Activated naive CD8-positive, alpha-beta T cell treated with anti-CD3 and anti-CD28 coated beads, Interleukin-2, amount 10 ng/mL, durations not matched to agents 7 days and 5 days (primary cell): Measurements from ENCODE around the gene EMC1. TPM values are rescaled to one million over a fixed set of nuclear protein-coding genes. Genes with fewer than 3 reads are reported as not detected.

Source experiments
- ATAC-seq: fragments of 150-1000 bp; cut with Tn5 transposase; one replicate; pipeline ENCODE4 v1.10.0; 2021; ENCODE audit warnings: low read depth, moderate library complexity
- POLR2A ChIA-PET: fragments of 350-600 bp; sonication (Branson Sonifier 250); formaldehyde crosslinking; loops from one replicate; lab custom pipeline; 2021; ENCODE audit warnings: antibody characterized with exemption; lab: Charles Lee
- DNase-seq: peaks from one replicate; pipeline ENCODE4 v3.0.0; 2021
- H3K27ac Mint-ChIP-seq: one replicate; pipeline ENCODE4 v1.8.0; 2022; ENCODE audit warnings: mild to moderate bottlenecking, mixed read lengths
- H3K27me3 Mint-ChIP-seq: one replicate; pipeline ENCODE4 v1.8.0; 2022; ENCODE audit warnings: mild to moderate bottlenecking, moderate library complexity, mixed read lengths
- H3K36me3 Mint-ChIP-seq: one replicate; pipeline ENCODE4 v1.8.0; 2021; ENCODE audit warnings: mild to moderate bottlenecking, mixed read lengths
- H3K4me1 Mint-ChIP-seq: one replicate; pipeline ENCODE4 v1.8.0; 2021; ENCODE audit warnings: mixed read lengths
- H3K4me3 Mint-ChIP-seq: one replicate; pipeline ENCODE4 v1.8.0; 2022; ENCODE audit warnings: mild to moderate bottlenecking, moderate library complexity, mixed read lengths
- H3K9me3 Mint-ChIP-seq: one replicate; pipeline ENCODE4 v1.8.0; 2021; ENCODE audit warnings: mixed read lengths
- total RNA-seq, 2 experiments: library from RNA; stranded (reverse); gene quantifications; one replicate each; pipeline ENCODE4 v1.2.3, GENCODE V29; 2021

The EMC1 gene
- total RNA-seq, 2 experiments from 2014 or later, result 35.6 to 37.0 TPM

DNA sequence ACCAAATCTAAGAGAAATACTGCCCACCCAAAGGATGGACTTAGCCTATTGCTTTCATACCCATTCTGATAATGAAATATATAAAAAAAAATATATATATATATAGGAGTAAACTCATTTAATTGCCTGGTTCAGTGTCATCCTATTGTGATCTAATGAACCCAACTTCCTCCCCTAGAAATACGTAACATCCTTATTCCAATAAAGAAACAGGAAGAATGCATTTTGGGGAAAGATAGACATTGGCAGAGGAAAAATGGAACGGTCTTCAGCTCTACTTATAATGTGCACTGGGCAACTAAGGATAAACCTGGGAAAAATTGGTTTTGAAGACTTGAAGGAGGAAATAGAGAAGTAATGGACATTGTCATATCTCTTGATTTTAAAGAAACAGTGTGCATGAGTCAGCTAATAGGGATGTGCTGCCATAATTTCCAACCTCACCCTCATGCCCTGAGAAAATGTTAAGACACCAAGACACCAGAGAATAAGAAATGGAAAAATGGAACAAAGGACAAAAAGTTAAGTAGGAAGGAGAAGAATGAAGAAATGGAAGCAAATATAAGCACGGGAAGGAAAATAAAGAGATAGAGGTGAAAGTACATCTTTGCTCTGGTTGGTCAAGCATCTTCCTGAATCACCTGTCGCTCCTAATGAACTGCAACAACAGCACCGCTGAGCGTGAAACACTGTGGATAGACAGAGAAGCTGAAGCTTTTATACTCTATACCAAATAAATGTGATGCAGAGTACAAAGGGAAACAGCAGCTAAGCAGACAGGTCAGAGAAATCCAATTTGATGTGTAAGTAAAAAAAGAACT, 46.7 kb downstream of the EMC1 start:
- Mint-ChIP-seq H3K4me3 (no peak overlapping the region), H3K27me3 (no peaks in the 10 kb centered on the region), H3K9me3 (no peaks in the 10 kb centered on the region), H3K36me3 (peaks cover 8% of the 10 kb centered on the region), H3K27ac (no peak overlapping the region), H3K4me1 (peaks cover 51% of the 10 kb centered on the region)
- DNase-seq (no peak), ATAC-seq (no peak)
- POLR2A ChIA-PET, result no interaction called here

DNA sequence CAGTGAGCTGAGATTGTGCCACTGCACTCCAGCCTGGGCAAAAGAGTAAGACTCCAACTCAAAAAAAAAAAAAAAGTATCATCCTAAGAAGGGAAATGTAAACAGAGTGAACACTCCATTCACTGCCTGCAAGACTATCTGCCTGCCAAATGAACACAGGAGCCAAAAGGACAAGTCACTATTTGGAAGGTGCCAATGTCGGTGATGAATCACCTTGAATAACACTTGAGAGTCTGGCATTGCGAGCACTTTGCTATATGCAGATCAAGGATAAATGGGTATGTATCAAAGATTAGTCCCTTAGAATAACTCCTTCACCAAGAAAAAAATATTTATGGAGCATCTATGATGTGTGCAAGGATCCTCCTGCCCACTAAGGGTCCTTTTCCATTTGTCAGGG, 47.9 kb downstream of the EMC1 start:
- Mint-ChIP-seq H3K4me3 (no peak overlapping the region), H3K27me3 (no peaks in the 10 kb centered on the region), H3K4me1 (peaks cover 43% of the 10 kb centered on the region), H3K36me3 (peaks cover 11% of the 10 kb centered on the region), H3K9me3 (no peaks in the 10 kb centered on the region), H3K27ac (no peak overlapping the region)
- POLR2A ChIA-PET, result no interaction called here
- ATAC-seq (no peak), DNase-seq (no peak)

GRCh38 chr1:19202396-19202795, 48.9 kb downstream of the EMC1 start:
- DNase-seq (no peak), ATAC-seq (peak; percentile 56)
- peak overlapping the region; percentile 68 for H3K27ac Mint-ChIP-seq
- no peaks in the 10 kb centered on the region for H3K9me3 Mint-ChIP-seq
- H3K36me3 Mint-ChIP-seq, result peaks cover 13% of the 10 kb centered on the region
- peak overlapping the region; percentile 19 for H3K4me3 Mint-ChIP-seq
- POLR2A ChIA-PET, result no interaction called here
- no peaks in the 10 kb centered on the region for H3K27me3 Mint-ChIP-seq
- peaks cover 34% of the 10 kb centered on the region for H3K4me1 Mint-ChIP-seq

DNA sequence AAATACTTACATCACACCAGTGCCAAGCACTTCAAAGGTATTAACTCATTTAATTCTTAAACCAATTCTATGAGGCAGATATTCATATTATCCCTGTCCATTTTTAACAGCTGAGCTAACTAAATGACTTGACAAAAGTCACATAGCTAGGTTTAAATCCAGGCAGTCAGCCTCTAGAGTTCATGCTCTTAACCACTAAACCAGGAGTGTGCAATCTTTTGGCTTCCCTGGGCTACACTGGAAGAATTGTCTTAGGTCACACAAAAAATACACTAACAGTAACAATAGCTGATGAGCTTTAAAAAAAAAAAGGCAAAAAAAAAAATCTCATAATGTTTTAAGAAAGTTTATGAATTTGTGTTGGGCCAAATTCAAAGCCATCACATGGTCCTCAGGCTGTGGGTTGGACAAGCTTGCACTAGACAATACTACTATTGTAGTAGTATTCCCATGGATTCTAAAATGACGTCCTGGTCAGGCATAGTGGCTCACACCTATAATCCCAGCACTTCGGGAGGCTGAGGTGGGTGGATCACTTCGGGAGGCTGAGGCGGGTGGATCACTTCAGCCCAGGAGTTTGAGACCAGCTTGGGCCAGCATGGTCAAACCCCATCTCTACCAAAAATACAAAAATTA, 51.2 kb downstream of the EMC1 start:
- H3K4me1 Mint-ChIP-seq, result peaks cover 20% of the 10 kb centered on the region
- H3K4me3 Mint-ChIP-seq, result no peak overlapping the region
- POLR2A ChIA-PET, result no interaction called here
- H3K36me3 Mint-ChIP-seq, result peaks cover 18% of the 10 kb centered on the region
- no peaks in the 10 kb centered on the region for H3K9me3 Mint-ChIP-seq
- no peak for ATAC-seq
- H3K27me3 Mint-ChIP-seq, result no peaks in the 10 kb centered on the region
- no peak for DNase-seq
- no peak overlapping the region for H3K27ac Mint-ChIP-seq

DNA sequence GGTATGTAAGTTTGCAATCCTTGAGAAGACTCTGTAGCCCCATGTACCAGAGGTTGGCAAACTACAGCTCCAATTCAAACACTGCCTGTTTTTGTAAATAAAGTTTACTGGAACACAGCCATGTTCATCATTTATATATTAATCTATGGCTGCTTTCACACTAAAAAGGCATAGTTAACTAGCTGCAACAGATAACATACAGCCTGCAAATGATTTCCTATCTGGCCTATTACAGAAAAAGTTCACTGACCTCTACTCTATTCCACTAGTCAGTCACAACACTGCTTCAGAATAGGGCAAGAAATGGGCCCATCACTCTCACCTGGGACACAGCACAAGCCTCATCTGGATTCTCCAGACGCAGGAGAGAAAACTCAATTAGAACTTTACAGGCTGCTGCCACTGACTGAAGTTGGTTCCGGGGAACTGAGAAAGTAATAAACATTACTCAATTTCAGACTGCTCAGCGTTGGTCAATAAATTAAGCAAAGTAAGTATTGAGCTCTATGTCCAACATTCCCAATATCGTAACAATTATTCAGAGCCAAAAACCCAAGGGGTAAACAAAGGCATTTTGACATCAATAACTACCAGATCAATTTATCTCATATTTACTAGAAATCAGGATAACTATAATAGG, 51.9 kb downstream of the EMC1 start:
- Mint-ChIP-seq H3K9me3 (no peaks in the 10 kb centered on the region), H3K27ac (no peak overlapping the region), H3K4me3 (no peak overlapping the region), H3K27me3 (no peaks in the 10 kb centered on the region), H3K4me1 (peaks cover 15% of the 10 kb centered on the region), H3K36me3 (peaks cover 17% of the 10 kb centered on the region)
- POLR2A ChIA-PET, result no interaction called here
- no peak for DNase-seq
- ATAC-seq, result no peak

GRCh38 chr1:19198820-19199219, 52.5 kb downstream of the EMC1 start:
- H3K4me3 Mint-ChIP-seq, result no peak overlapping the region
- peaks cover 17% of the 10 kb centered on the region for H3K36me3 Mint-ChIP-seq
- DNase-seq (no peak), ATAC-seq (no peak)
- H3K27ac Mint-ChIP-seq, result no peak overlapping the region
- H3K9me3 Mint-ChIP-seq, result no peaks in the 10 kb centered on the region
- H3K4me1 Mint-ChIP-seq, result peaks cover 14% of the 10 kb centered on the region
- no peaks in the 10 kb centered on the region for H3K27me3 Mint-ChIP-seq
- POLR2A ChIA-PET, result interaction anchor here (1.1 kb wide), 1 partner anchor 10 kb away, joined by 3 read pairs; no protein-coding TSS in a partner anchor

- no peaks in the 10 kb centered on the region for H3K27me3 Mint-ChIP-seq
- POLR2A ChIA-PET, result interaction anchor here (0.6 to 1.1 kb wide), 2 partner anchors 11 to 1832 kb away, joined by 3 to 4 read pairs; no protein-coding TSS in a partner anchor
Observed at GRCh38 chr1:19197845-19198244, 53.5 kb downstream of the EMC1 start.

GRCh38 chr1:19196331-19196730, 55.0 kb downstream of the EMC1 start:
- POLR2A ChIA-PET, result no interaction called here
- Mint-ChIP-seq H3K27ac (no peak overlapping the region), H3K36me3 (peaks cover 32% of the 10 kb centered on the region)

More at GRCh38 chr1:19197845-19198244, 53.5 kb downstream of the EMC1 start:
- no peak for ATAC-seq
- Mint-ChIP-seq H3K4me3 (no peak overlapping the region), H3K9me3 (no peaks in the 10 kb centered on the region), H3K36me3 (peaks cover 26% of the 10 kb centered on the region), H3K27ac (no peak overlapping the region), H3K4me1 (peaks cover 11% of the 10 kb centered on the region)
- no peak for DNase-seq

GRCh38 chr1:19193004-19193403, 58.3 kb downstream of the EMC1 start:
- Mint-ChIP-seq H3K27ac (no peak overlapping the region), H3K9me3 (no peaks in the 10 kb centered on the region), H3K27me3 (no peaks in the 10 kb centered on the region), H3K4me1 (peaks cover 3% of the 10 kb centered on the region), H3K36me3 (peaks cover 44% of the 10 kb centered on the region), H3K4me3 (no peak overlapping the region)
- ATAC-seq (no peak), DNase-seq (no peak)
- POLR2A ChIA-PET, result no interaction called here

More at GRCh38 chr1:19196331-19196730, 55.0 kb downstream of the EMC1 start:
- DNase-seq (no peak), ATAC-seq (no peak)
- no peak overlapping the region for H3K4me3 Mint-ChIP-seq
- H3K27me3 Mint-ChIP-seq, result no peaks in the 10 kb centered on the region
- H3K4me1 Mint-ChIP-seq, result no peaks in the 10 kb centered on the region
- no peaks in the 10 kb centered on the region for H3K9me3 Mint-ChIP-seq

GRCh38 chr1:19191811-19192210, 59.5 kb downstream of the EMC1 start:
- peaks cover 43% of the 10 kb centered on the region for H3K36me3 Mint-ChIP-seq
- POLR2A ChIA-PET, result no interaction called here

DNA sequence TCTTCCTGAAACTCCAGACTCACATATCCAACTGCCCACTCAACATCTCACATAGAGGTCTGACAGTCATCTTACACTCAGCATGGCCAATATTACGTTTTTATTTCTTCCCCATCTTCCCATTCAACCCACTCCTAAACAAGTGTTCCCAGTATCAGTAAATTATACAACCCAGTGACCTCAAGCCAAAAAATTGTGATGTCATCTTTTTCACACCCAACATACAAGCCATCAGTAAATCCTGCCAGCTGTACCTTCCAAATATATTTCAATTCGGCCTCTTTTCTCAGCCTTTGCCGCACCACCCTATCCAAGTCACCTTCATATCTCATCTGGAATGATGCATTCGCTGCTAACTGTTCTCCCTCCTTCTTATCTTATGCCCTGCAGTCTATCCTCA, 60.9 kb downstream of the EMC1 start:
- Mint-ChIP-seq H3K27me3 (no peaks in the 10 kb centered on the region), H3K4me1 (peaks cover 5% of the 10 kb centered on the region), H3K9me3 (no peaks in the 10 kb centered on the region), H3K36me3 (peaks cover 49% of the 10 kb centered on the region), H3K4me3 (no peak overlapping the region), H3K27ac (no peak overlapping the region)
- ATAC-seq, result no peak
- DNase-seq, result no peak
- POLR2A ChIA-PET, result no interaction called here

More at GRCh38 chr1:19191811-19192210, 59.5 kb downstream of the EMC1 start:
- ATAC-seq (no peak), DNase-seq (no peak)
- Mint-ChIP-seq H3K27me3 (no peaks in the 10 kb centered on the region), H3K4me3 (no peak overlapping the region), H3K9me3 (no peaks in the 10 kb centered on the region), H3K27ac (no peak overlapping the region), H3K4me1 (peaks cover 3% of the 10 kb centered on the region)

DNA sequence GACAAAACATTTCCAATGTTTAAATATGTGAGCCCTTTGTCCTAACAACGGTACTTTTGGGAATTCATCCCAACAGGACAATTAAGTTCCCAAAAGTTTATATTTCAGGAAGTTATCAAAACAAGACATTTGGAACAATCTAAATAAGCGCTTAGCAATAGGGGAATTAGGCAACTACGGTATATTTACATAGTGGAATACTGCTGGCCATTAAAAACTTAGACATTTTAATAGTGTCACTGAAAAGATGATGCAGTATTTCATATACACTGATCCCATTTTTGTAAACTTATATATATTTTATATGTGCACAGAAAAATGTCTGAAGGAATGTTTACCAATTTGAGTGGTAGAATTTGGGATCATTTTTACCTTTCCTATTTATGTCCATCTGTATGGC, 62.1 kb downstream of the EMC1 start:
- ATAC-seq, result no peak
- no peak for DNase-seq
- Mint-ChIP-seq H3K4me3 (no peak overlapping the region), H3K27ac (no peak overlapping the region), H3K9me3 (no peaks in the 10 kb centered on the region), H3K4me1 (peaks cover 5% of the 10 kb centered on the region), H3K36me3 (peaks cover 55% of the 10 kb centered on the region), H3K27me3 (no peaks in the 10 kb centered on the region)
- POLR2A ChIA-PET, result no interaction called here

DNA sequence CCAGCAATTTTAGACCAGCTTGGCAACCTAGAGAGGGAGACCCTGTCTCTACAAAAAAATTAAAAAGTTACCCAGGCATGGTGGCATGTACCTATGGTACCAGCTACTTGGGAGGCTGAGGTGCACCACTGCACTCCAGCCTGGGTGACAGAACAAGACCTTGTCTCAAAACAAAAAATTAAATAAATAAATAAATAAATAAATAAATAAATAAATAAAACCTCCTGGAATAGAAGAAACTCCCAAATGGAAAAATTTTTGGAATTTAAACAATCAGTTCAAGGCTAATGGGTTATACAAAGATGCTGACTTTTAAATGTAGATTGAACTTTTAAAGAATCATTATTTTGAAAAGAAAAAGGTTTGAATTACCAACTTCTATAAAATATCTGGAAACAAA, 63.5 kb downstream of the EMC1 start:
- Mint-ChIP-seq H3K27me3 (no peaks in the 10 kb centered on the region), H3K36me3 (peaks cover 50% of the 10 kb centered on the region), H3K4me1 (peaks cover 5% of the 10 kb centered on the region), H3K27ac (no peak overlapping the region), H3K4me3 (no peak overlapping the region), H3K9me3 (no peaks in the 10 kb centered on the region)
- POLR2A ChIA-PET, result no interaction called here
- ATAC-seq (no peak), DNase-seq (no peak)
